HAP-1 (cell line): ENCODE measurements around the gene DYRK3.

Experiments used
- DNase-seq, 2 experiments: peaks; one replicate each; pipeline ENCODE4 v3.0.0-alpha.2; 2016 to 2020; ENCODE audit warnings: low spot score in 2 of 2
- H3K27me3 ChIP-seq: fragments of 250-450 bp; sonication (Bioruptor Pico); 2 replicates; pipeline ENCODE4 v1.5.1; 2020; ENCODE audit warnings: low read depth, mild to moderate bottlenecking, moderate library complexity
- H3K36me3 ChIP-seq: fragments of 250-450 bp; sonication (Bioruptor Pico); replicated peaks from 2 replicates; pipeline ENCODE4 v1.5.1; 2020; ENCODE audit warnings: mild to moderate bottlenecking
- H3K4me1 ChIP-seq: fragments of 250-450 bp; sonication (Bioruptor Pico); 2 replicates; pipeline ENCODE4 v1.5.1; 2020; ENCODE audit warnings: mild to moderate bottlenecking
- H3K4me3 ChIP-seq: fragments of 250-450 bp; sonication (Bioruptor Pico); 2 replicates; pipeline ENCODE4 v1.5.1; 2020; ENCODE audit warnings: mild to moderate bottlenecking, moderate library complexity
- H3K9me3 ChIP-seq: fragments of 250-450 bp; sonication (Bioruptor Pico); 2 replicates; pipeline ENCODE4 v1.5.1; 2020; ENCODE audit warnings: mild to moderate bottlenecking, moderate library complexity
- in situ Hi-C: fragments of 300-500 bp; cut with MboI; formaldehyde crosslinking; loops from 3 replicates; pipeline ENCODE4 v1.14.3; 2020; ENCODE audit warnings: low sequenced_read_pairs, inconsistent platforms, mixed read lengths

Gene DYRK3

DNA sequence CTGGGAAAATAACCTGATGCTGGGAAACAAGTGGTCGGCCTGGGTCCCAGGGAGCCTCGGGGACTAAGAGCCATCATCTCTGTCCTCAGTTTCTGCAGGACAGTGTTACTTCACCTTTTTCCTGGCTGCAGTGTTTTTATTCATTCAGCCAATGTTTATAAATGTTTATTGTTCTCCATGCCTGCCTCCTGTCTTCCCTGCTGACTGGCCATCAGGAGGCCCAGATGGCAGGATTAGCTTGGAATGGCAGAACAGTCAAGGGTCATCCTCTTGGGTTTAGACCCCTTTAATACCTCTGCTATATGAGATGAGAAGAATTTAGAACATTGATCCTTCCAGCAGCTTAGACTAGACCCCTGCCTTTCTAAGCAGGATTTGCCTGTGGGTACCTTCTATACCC is 62.7 kb downstream of the DYRK3 start:
- DNase-seq, result no peak
- in situ Hi-C loops, result no loop called here
- Histone ChIP-seq H3K4me3 (no peak overlapping the region), H3K27me3 (no peaks in the 10 kb centered on the region), H3K4me1 (no peaks in the 10 kb centered on the region), H3K36me3 (no peaks in the 10 kb centered on the region), H3K9me3 (no peaks in the 10 kb centered on the region)
